Fibroblast of lung (primary cell): ENCODE data around the gene ANO1.

Source experiments
- EZH2 ChIP-seq: IDR thresholded peaks from 2 replicates; pipeline ENCODE4 v1.5.1; 2012; ENCODE audit warnings: low read length, control low read depth, mild to moderate bottlenecking; ENCODE audit errors: missing control alignments
- TF ChIP-seq, protein P1 (sequence below), 2 donors: IDR thresholded peaks in 1 of 2; conservative IDR thresholded peaks in 1 of 2; 1 replicate in 1 of 2; 2 replicates in 1 of 2; pipeline ENCODE4 v1.5.1; 2011 to 2012; ENCODE audit warnings: low read length in 2 of 2, control low read depth in 1 of 2, inconsistent platforms in 1 of 2, low read depth in 1 of 2, mild to moderate bottlenecking in 1 of 2

DNA sequence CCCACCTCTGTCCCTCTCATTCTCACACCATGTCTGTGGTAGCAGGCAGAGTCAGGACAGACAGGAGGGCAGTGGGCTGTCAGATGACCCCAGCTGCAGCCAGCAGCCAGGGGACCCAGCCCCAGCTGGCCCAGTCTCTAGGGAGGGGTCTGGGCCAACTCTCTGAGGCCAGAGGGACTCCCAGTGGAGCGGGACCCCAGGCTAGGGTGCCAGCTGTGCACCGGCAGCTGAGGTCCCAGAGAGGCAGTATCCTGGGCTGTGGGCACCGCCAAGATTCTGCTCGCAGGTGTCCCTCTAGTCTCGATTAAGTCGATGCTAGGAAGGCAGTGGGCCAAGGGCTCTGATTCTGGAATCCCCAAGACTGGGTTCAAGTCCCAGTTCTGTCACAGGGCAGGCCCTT lies 108.3 kb downstream of the ANO1 start:
- TF ChIP-seq, protein P1, sequence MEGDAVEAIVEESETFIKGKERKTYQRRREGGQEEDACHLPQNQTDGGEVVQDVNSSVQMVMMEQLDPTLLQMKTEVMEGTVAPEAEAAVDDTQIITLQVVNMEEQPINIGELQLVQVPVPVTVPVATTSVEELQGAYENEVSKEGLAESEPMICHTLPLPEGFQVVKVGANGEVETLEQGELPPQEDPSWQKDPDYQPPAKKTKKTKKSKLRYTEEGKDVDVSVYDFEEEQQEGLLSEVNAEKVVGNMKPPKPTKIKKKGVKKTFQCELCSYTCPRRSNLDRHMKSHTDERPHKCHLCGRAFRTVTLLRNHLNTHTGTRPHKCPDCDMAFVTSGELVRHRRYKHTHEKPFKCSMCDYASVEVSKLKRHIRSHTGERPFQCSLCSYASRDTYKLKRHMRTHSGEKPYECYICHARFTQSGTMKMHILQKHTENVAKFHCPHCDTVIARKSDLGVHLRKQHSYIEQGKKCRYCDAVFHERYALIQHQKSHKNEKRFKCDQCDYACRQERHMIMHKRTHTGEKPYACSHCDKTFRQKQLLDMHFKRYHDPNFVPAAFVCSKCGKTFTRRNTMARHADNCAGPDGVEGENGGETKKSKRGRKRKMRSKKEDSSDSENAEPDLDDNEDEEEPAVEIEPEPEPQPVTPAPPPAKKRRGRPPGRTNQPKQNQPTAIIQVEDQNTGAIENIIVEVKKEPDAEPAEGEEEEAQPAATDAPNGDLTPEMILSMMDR (conservative IDR thresholded peaks at IDR 0.05 in 1 of 2, IDR thresholded peaks at IDR 0.05 in 1 of 2; ENCODE audit: low read depth in 1 of 2, low read length in 2 of 2): no peak
- no peak for TF ChIP-seq EZH2
